Left renal cortex interstitium (tissue), 4 donors: ENCODE measurements around the gene NUP62. TPM values are rescaled to one million over a fixed set of nuclear protein-coding genes. Genes with fewer than 3 reads are reported as not detected.

Experiments
- DNase-seq, 4 donors: peaks; one replicate each; pipeline ENCODE4 v3.0.0-alpha.2; 2013; ENCODE audit warnings: low read depth in 4 of 4, low spot score in 2 of 4, missing footprints in 1 of 4
- polyA plus RNA-seq, 4 donors: library from polyadenylated mRNA; unstranded; fragments of 120-200 nt; gene quantifications; one replicate each; pipeline ENCODE4 v1.2.1, GENCODE V29; 2013; ENCODE audit not compliant: insufficient read length in 4 of 4

NUP62 gene
- polyA plus RNA-seq, 4 donors = 51.8 to 82.7 (median 65.2) TPM

DNA sequence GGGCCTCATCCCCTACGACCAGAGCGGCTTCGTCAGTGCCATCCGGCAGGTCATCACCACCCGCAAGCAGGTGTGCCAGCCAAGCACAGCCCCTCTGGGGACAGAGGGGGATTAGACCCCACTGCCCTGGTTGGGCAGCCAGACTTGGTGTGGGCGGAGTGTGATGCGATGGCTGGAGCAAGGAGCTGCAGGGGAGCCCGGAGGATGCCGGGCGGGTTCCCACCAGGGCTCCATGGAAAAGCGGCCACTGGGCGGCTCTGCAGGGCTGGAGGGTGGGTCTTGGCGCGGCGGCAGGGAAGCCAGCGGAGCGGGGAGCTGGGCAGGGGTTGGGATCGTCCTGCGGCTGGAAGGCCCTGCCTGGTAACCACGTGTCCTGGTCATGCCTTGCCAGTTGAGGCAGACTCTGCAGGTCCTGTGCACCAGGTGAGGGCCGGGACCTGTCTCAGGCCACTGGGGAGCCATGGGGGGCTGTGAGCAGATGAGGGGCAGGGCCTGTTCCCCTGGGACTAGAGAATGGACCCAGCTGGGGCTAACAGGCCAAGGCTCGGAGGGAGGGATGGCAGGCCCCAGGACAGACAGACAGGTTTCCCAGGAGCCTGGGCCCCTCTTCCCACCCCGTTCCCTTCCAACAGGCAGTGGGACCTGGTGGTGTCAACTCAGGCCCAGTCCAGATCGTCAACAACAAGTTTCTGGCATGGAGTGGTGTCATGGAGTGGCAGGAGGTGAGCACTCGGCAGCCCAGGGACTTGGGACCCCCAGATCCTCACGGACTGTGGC, 72.1 kb downstream of the NUP62 start:
- DNase-seq = no peak

Other genes with a start within 250 kb of the NUP62 start
- 1 to 10 TPM in 2 of 4 donors, under 1 TPM in 2; 0.49 to 2.1 (median 1.5) TPM for gene ADM5, start 239.9 kb downstream of the NUP62 start, polyA plus RNA-seq
- 10 to 100 TPM; 10.0 to 13.1 (median 11.3) TPM for gene CPT1C, start 238.4 kb downstream of the NUP62 start, polyA plus RNA-seq
- under 1 TPM in 2 of 4 donors, not detected in 2; 0.14 TPM for gene TSKS, start 166.2 kb downstream of the NUP62 start, polyA plus RNA-seq
- gene AP2A1, start 162.5 kb downstream of the NUP62 start, polyA plus RNA-seq = 10 to 100 TPM; 46.1 to 79.9 (median 67.1) TPM
- gene FUZ, start 116.2 kb downstream of the NUP62 start, polyA plus RNA-seq = 10 to 100 TPM; 30.8 to 46.3 (median 39.4) TPM
- 10 to 100 TPM; 52.5 to 80.8 (median 67.4) TPM for gene MED25, start 111.2 kb downstream of the NUP62 start, polyA plus RNA-seq
- gene PTOV1, start 78.3 kb downstream of the NUP62 start, polyA plus RNA-seq = 100 to 1,000 TPM; 234 to 396 (median 355) TPM
- 100 to 1,000 TPM in 1 of 4 donors, 10 to 100 TPM in 3; 33.1 to 104 (median 72.8) TPM for gene PNKP, start 61.9 kb downstream of the NUP62 start, polyA plus RNA-seq
- 10 to 100 TPM; 27.4 to 49.0 (median 39.7) TPM for gene AKT1S1, start 52.1 kb downstream of the NUP62 start, polyA plus RNA-seq
- gene TBC1D17, start 51.8 kb downstream of the NUP62 start, polyA plus RNA-seq = 10 to 100 TPM; 38.5 to 61.3 (median 48.5) TPM
- gene IL4I1, start 32.6 kb downstream of the NUP62 start, polyA plus RNA-seq = 1 to 10 TPM; 2.3 to 3.0 (median 2.5) TPM
- 10 to 100 TPM; 20.2 to 31.1 (median 26.8) TPM for gene ATF5, start 299 bp downstream of the NUP62 start, polyA plus RNA-seq
- gene SIGLEC11, start 31.7 kb upstream of the NUP62 start, polyA plus RNA-seq = 1 to 10 TPM; 4.1 to 7.7 (median 5.5) TPM
- 10 to 100 TPM; 45.5 to 51.0 (median 48.2) TPM for gene VRK3, start 95.9 kb upstream of the NUP62 start, polyA plus RNA-seq
- 10 to 100 TPM; 13.0 to 17.3 (median 15.4) TPM for gene ZNF473, start 96.5 kb upstream of the NUP62 start, polyA plus RNA-seq
- gene IZUMO2, start 233.8 kb upstream of the NUP62 start, polyA plus RNA-seq = under 1 TPM; 0.16 to 0.57 (median 0.23) TPM